ENCODE data around the gene TMEM196. TPM values are rescaled to one million over a fixed set of nuclear protein-coding genes. Genes with fewer than 3 reads are reported as not detected.
A peak's percentile ranks its signal among the peaks of the same experiment; 100 is the strongest.

The TMEM196 gene
- polyA plus RNA-seq, 3 donors from 2014 or later = not detected

- Mint-ChIP-seq H3K36me3 (no peaks in the 10 kb centered on the region), H3K4me3 (no peak overlapping the region), H3K4me1 (no peaks in the 10 kb centered on the region), H3K27ac (no peak overlapping the region), H3K9me3 (peaks cover 0 to 2% (median 0%) of the 10 kb centered on the region in 6 donors), H3K27me3 (ENCODE audit: low read depth in 3 of 3) (peaks cover 0 to 2% (median 2%) of the 10 kb centered on the region in 3 donors)
- DNase-seq = no peak
Measured at GRCh38 chr7:19749658-19750057, 23.8 kb downstream of the TMEM196 start.

GRCh38 chr7:19747740-19748339, 25.6 kb downstream of the TMEM196 start:
- no peak for DNase-seq
- H3K36me3 Mint-ChIP-seq = no peaks in the 10 kb centered on the region
- no peaks in the 10 kb centered on the region for H3K4me1 Mint-ChIP-seq
- H3K9me3 Mint-ChIP-seq = peaks cover 0 to 2% (median 0%) of the 10 kb centered on the region in 6 donors
- H3K27ac Mint-ChIP-seq = no peak overlapping the region
- peaks cover 0 to 2% (median 0%) of the 10 kb centered on the region in 3 donors for H3K27me3 Mint-ChIP-seq (ENCODE audit: low read depth in 3 of 3)
- H3K4me3 Mint-ChIP-seq = no peak overlapping the region

GRCh38 chr7:19744075-19744474, 29.3 kb downstream of the TMEM196 start:
- H3K4me1 Mint-ChIP-seq = no peaks in the 10 kb centered on the region
- H3K4me3 Mint-ChIP-seq = no peak overlapping the region
- DNase-seq = no peak
- H3K36me3 Mint-ChIP-seq = no peaks in the 10 kb centered on the region
- no peaks in the 10 kb centered on the region for H3K9me3 Mint-ChIP-seq
- no peak overlapping the region for H3K27ac Mint-ChIP-seq
- peaks cover 0 to 2% (median 0%) of the 10 kb centered on the region in 3 donors for H3K27me3 Mint-ChIP-seq (ENCODE audit: low read depth in 3 of 3)

GRCh38 chr7:19728716-19729115, 44.7 kb downstream of the TMEM196 start:
- Mint-ChIP-seq H3K36me3 (no peaks in the 10 kb centered on the region), H3K27ac (no peak overlapping the region), H3K9me3 (peaks cover 0 to 2% (median 0%) of the 10 kb centered on the region in 6 donors), H3K27me3 (ENCODE audit: low read depth in 3 of 3) (peaks cover 0 to 8% (median 5%) of the 10 kb centered on the region in 3 donors), H3K4me3 (no peak overlapping the region), H3K4me1 (no peaks in the 10 kb centered on the region)
- DNase-seq = no peak

- peaks cover 0 to 8% (median 7%) of the 10 kb centered on the region in 3 donors for H3K27me3 Mint-ChIP-seq (ENCODE audit: low read depth in 3 of 3)
- no peak overlapping the region for H3K27ac Mint-ChIP-seq
Measured at GRCh38 chr7:19725770-19726169, 47.6 kb downstream of the TMEM196 start.

GRCh38 chr7:19715499-19715898, 57.9 kb downstream of the TMEM196 start:
- H3K36me3 Mint-ChIP-seq = no peaks in the 10 kb centered on the region
- H3K27me3 Mint-ChIP-seq (ENCODE audit: low read depth in 3 of 3) = peaks cover 1 to 13% (median 2%) of the 10 kb centered on the region in 3 donors
- no peak for DNase-seq
- H3K4me3 Mint-ChIP-seq = no peak overlapping the region
- H3K27ac Mint-ChIP-seq = no peak overlapping the region
- H3K4me1 Mint-ChIP-seq = no peaks in the 10 kb centered on the region
- H3K9me3 Mint-ChIP-seq = no peaks in the 10 kb centered on the region

More at GRCh38 chr7:19725770-19726169, 47.6 kb downstream of the TMEM196 start:
- no peaks in the 10 kb centered on the region for H3K36me3 Mint-ChIP-seq
- no peak overlapping the region for H3K4me3 Mint-ChIP-seq
- no peaks in the 10 kb centered on the region for H3K4me1 Mint-ChIP-seq
- peaks cover 0 to 2% (median 0%) of the 10 kb centered on the region in 6 donors for H3K9me3 Mint-ChIP-seq
- no peak for DNase-seq

GRCh38 chr7:19713676-19714075, 59.7 kb downstream of the TMEM196 start:
- no peaks in the 10 kb centered on the region for H3K9me3 Mint-ChIP-seq
- H3K4me3 Mint-ChIP-seq = no peak overlapping the region
- H3K4me1 Mint-ChIP-seq = peaks cover 14% of the 10 kb centered on the region in 2 donors
- DNase-seq = peak; percentile 17 to 39 (median 31)
- peak overlapping the region in 1 of 6 donors; percentile 36 for H3K27ac Mint-ChIP-seq
- H3K27me3 Mint-ChIP-seq (ENCODE audit: low read depth in 3 of 3) = peaks cover 3 to 16% (median 6%) of the 10 kb centered on the region in 3 donors
- H3K36me3 Mint-ChIP-seq = no peaks in the 10 kb centered on the region

GRCh38 chr7:19709249-19709578, 64.2 kb downstream of the TMEM196 start:
- no peaks in the 10 kb centered on the region for H3K36me3 Mint-ChIP-seq

GRCh38 chr7:19708397-19709248, 64.8 kb downstream of the TMEM196 start, which contains the start of gene POLR1F:
Gene POLR1F (minus strand): TSS chr7:19709037. CDS start chr7:19709016, 21 bp downstream.
- DNase-seq = peak; percentile 91 to 92 (median 91)
- H3K27ac Mint-ChIP-seq = peak within 1 kb of the TSS; percentile 91 to 98 (median 96)
- H3K4me1 Mint-ChIP-seq = peaks cover 41 to 47% of the 10 kb centered on the region in 2 donors
- no peaks in the 10 kb centered on the region for H3K9me3 Mint-ChIP-seq
- H3K27me3 Mint-ChIP-seq (ENCODE audit: low read depth in 3 of 3) = peaks cover 3 to 14% (median 10%) of the 10 kb centered on the region in 3 donors
- H3K4me3 Mint-ChIP-seq = peak within 1 kb of the TSS; percentile 91 to 98 (median 98)
- peaks cover 0 to 4% (median 0%) of the 10 kb centered on the region in 3 donors for H3K36me3 Mint-ChIP-seq

More at GRCh38 chr7:19709249-19709578, 64.2 kb downstream of the TMEM196 start:
- peaks cover 41 to 47% of the 10 kb centered on the region in 2 donors for H3K4me1 Mint-ChIP-seq
- DNase-seq = no peak
- no peaks in the 10 kb centered on the region for H3K9me3 Mint-ChIP-seq
- peaks cover 3 to 16% (median 11%) of the 10 kb centered on the region in 3 donors for H3K27me3 Mint-ChIP-seq (ENCODE audit: low read depth in 3 of 3)
- H3K4me3 Mint-ChIP-seq = peak overlapping the region; percentile 91 to 98 (median 98)
- H3K27ac Mint-ChIP-seq = peak overlapping the region; percentile 91 to 98 (median 96)

- Mint-ChIP-seq H3K4me1 (peaks cover 41 to 47% of the 10 kb centered on the region in 2 donors), H3K9me3 (no peaks in the 10 kb centered on the region), H3K27me3 (ENCODE audit: low read depth in 3 of 3) (peaks cover 3 to 11% (median 10%) of the 10 kb centered on the region in 3 donors), H3K4me3 (peak overlapping the region; percentile 91 to 98 (median 98)), H3K36me3 (peaks cover 6 to 13% (median 6%) of the 10 kb centered on the region in 3 donors), H3K27ac (peak overlapping the region; percentile 71 to 98 (median 96))
- DNase-seq = no peak
Measured at GRCh38 chr7:19707240-19707639, 66.2 kb downstream of the TMEM196 start.

GRCh38 chr7:19705663-19706062, 67.8 kb downstream of the TMEM196 start:
- Mint-ChIP-seq H3K36me3 (peaks cover 6 to 19% (median 6%) of the 10 kb centered on the region in 3 donors), H3K4me1 (peaks cover 41 to 47% of the 10 kb centered on the region in 2 donors), H3K4me3 (no peak overlapping the region), H3K27ac (peak overlapping the region in 5 of 6 donors; percentile 23 to 98 (median 63)), H3K9me3 (no peaks in the 10 kb centered on the region), H3K27me3 (ENCODE audit: low read depth in 3 of 3) (peaks cover 3 to 10% (median 7%) of the 10 kb centered on the region in 3 donors)
- no peak for DNase-seq

- Mint-ChIP-seq H3K4me3 (no peak overlapping the region), H3K27me3 (ENCODE audit: low read depth in 3 of 3) (no peaks in the 10 kb centered on the region), H3K9me3 (no peaks in the 10 kb centered on the region), H3K27ac (no peak overlapping the region), H3K36me3 (peaks cover 11 to 43% (median 24%) of the 10 kb centered on the region in 3 donors), H3K4me1 (peaks cover 8 to 10% of the 10 kb centered on the region in 2 donors)
- DNase-seq = no peak
Measured at GRCh38 chr7:19701471-19701870, 71.9 kb downstream of the TMEM196 start.

- Mint-ChIP-seq H3K4me1 (peaks cover 4 to 5% of the 10 kb centered on the region in 2 donors), H3K36me3 (peaks cover 12 to 43% (median 25%) of the 10 kb centered on the region in 3 donors), H3K4me3 (no peak overlapping the region), H3K9me3 (no peaks in the 10 kb centered on the region), H3K27ac (no peak overlapping the region), H3K27me3 (ENCODE audit: low read depth in 3 of 3) (no peaks in the 10 kb centered on the region)
- DNase-seq = no peak
Measured at GRCh38 chr7:19700936-19701335, 72.5 kb downstream of the TMEM196 start.

GRCh38 chr7:19698331-19698730, 75.1 kb downstream of the TMEM196 start:
- H3K9me3 Mint-ChIP-seq = no peaks in the 10 kb centered on the region
- H3K27ac Mint-ChIP-seq = no peak overlapping the region
- no peak for DNase-seq
- H3K36me3 Mint-ChIP-seq = peaks cover 15 to 38% (median 28%) of the 10 kb centered on the region in 3 donors
- H3K4me3 Mint-ChIP-seq = no peak overlapping the region
- no peaks in the 10 kb centered on the region for H3K4me1 Mint-ChIP-seq
- H3K27me3 Mint-ChIP-seq (ENCODE audit: low read depth in 3 of 3) = no peaks in the 10 kb centered on the region
